Fibroblast of lung (primary cell): Measurements from ENCODE around the gene KLF15.

Experiments
- EZH2 ChIP-seq: IDR thresholded peaks from 2 replicates; pipeline ENCODE4 v1.5.1; 2012; ENCODE audit warnings: low read length, control low read depth, mild to moderate bottlenecking; ENCODE audit errors: missing control alignments
- TF ChIP-seq, protein P1 (sequence below), 2 donors: IDR thresholded peaks in 1 of 2; conservative IDR thresholded peaks in 1 of 2; 1 replicate in 1 of 2; 2 replicates in 1 of 2; pipeline ENCODE4 v1.5.1; 2011 to 2012; ENCODE audit warnings: low read length in 2 of 2, control low read depth in 1 of 2, inconsistent platforms in 1 of 2, low read depth in 1 of 2, mild to moderate bottlenecking in 1 of 2

DNA sequence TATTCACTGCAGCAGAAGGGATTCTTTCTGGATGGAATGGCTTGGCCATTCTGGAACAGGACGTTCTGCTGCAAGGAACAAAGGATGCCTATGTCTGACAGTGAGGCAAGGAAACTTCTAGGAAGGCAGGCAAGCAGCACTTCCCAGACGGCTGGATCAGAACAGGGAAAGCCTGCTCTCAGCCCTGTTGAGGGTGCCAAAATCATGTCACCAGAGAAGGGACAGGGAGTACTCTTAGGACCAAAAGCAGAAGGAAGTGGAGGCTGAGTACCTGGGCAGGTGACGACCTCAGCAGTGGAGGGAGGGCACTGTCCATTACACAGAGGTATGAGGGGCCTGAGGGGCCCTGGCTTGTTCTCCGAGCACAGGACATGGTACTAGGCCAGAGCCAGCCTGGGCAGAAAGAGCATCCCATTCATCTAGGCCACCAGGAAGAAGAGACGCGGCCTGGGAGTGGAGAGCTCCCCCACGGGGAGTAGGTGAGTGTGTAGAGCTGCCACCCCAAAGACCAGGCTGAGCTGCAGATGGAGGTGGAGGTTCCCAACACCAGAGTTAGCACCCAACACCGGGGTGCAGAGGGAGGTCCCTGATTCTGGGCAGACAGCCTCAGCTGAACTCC is 9.6 kb downstream of the KLF15 start:
- TF ChIP-seq, protein P1, sequence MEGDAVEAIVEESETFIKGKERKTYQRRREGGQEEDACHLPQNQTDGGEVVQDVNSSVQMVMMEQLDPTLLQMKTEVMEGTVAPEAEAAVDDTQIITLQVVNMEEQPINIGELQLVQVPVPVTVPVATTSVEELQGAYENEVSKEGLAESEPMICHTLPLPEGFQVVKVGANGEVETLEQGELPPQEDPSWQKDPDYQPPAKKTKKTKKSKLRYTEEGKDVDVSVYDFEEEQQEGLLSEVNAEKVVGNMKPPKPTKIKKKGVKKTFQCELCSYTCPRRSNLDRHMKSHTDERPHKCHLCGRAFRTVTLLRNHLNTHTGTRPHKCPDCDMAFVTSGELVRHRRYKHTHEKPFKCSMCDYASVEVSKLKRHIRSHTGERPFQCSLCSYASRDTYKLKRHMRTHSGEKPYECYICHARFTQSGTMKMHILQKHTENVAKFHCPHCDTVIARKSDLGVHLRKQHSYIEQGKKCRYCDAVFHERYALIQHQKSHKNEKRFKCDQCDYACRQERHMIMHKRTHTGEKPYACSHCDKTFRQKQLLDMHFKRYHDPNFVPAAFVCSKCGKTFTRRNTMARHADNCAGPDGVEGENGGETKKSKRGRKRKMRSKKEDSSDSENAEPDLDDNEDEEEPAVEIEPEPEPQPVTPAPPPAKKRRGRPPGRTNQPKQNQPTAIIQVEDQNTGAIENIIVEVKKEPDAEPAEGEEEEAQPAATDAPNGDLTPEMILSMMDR (conservative IDR thresholded peaks at IDR 0.05 in 1 of 2, IDR thresholded peaks at IDR 0.05 in 1 of 2; ENCODE audit: low read depth in 1 of 2, low read length in 2 of 2) = no peak
- TF ChIP-seq EZH2 = no peak
